ENCODE data around the gene FZR1.
A peak's percentile ranks its signal among the peaks of the same experiment; 100 is the strongest.

Gene FZR1

GRCh38 chr19:3465552-3465951 lies 40.6 kb upstream of the FZR1 start:
- no peak overlapping the region for H2AFZ ChIP-seq (ENCODE audit: low read length)
- H3K27ac ChIP-seq (replicated peaks; ENCODE audit: low read length), result no peak overlapping the region
- H4K8ac ChIP-seq (ENCODE audit: low read depth, low read length), result no peak overlapping the region
- DNase-seq (ENCODE audit: low spot score), result no peak
- WGBS, 2 donors (ENCODE audit: extremely low coverage in 2 of 2, insufficient read length in 2 of 2, insufficient replicate concordance in 1 of 2), result no CpG with 5 or more reads among the region's 7 CpGs
- no peak overlapping the region for H3K9ac ChIP-seq (ENCODE audit: low read depth, low read length, poor library complexity)
- H3K18ac ChIP-seq (ENCODE audit: low read length), result no peak overlapping the region
- peaks cover 21 to 46% (median 22%) of the 10 kb centered on the region in 3 experiments for H3K27me3 ChIP-seq (ENCODE audit: control insufficient read depth in 3 of 3, insufficient read depth in 3 of 3, low read depth in 1 of 3, low read length in 3 of 3)
- H3K23ac ChIP-seq (ENCODE audit: low read depth, low read length, poor library complexity), result no peak overlapping the region
- H3K4me2 ChIP-seq (ENCODE audit: insufficient read depth, low read length, poor library complexity, severe bottlenecking), result peak overlapping the region; percentile 25
- no peak overlapping the region for H2AK5ac ChIP-seq (ENCODE audit: low read depth, low read length)
- H4K91ac ChIP-seq (ENCODE audit: low read depth, low read length, poor library complexity), result no peak overlapping the region
- H2BK5ac ChIP-seq (ENCODE audit: low read length), result no peak overlapping the region
- H2BK120ac ChIP-seq (ENCODE audit: low read depth, low read length), result no peak overlapping the region
- no peaks in the 10 kb centered on the region for H3K79me1 ChIP-seq (ENCODE audit: low read depth, low read length)
- H3K9me3 ChIP-seq (replicated peaks in 1 of 2; ENCODE audit: control insufficient read depth in 2 of 2, insufficient read depth in 1 of 2, low read depth in 1 of 2, low read length in 2 of 2), result peaks cover 0 to 16% of the 10 kb centered on the region in 2 donors
- peaks cover 2 to 5% of the 10 kb centered on the region in 2 donors for H3K4me1 ChIP-seq (ENCODE audit: control insufficient read depth in 2 of 2, insufficient read depth in 1 of 2, low read depth in 1 of 2, low read length in 2 of 2)
- no peak overlapping the region for H3K14ac ChIP-seq (ENCODE audit: low read length)
- no peak overlapping the region for H2BK15ac ChIP-seq (ENCODE audit: low read length)
- H3K4me3 ChIP-seq (ENCODE audit: low read length in 2 of 2), result no peak overlapping the region
- H3K4ac ChIP-seq (ENCODE audit: low read length), result no peak overlapping the region
- H2BK12ac ChIP-seq (ENCODE audit: low read length), result no peak overlapping the region
- H3K36me3 ChIP-seq (replicated peaks in 1 of 2; ENCODE audit: control insufficient read depth in 2 of 2, insufficient read depth in 2 of 2, low read length in 2 of 2), result no peaks in the 10 kb centered on the region

- H3K36me3 ChIP-seq (replicated peaks in 1 of 2; ENCODE audit: control insufficient read depth in 2 of 2, insufficient read depth in 2 of 2, low read length in 2 of 2), result no peaks in the 10 kb centered on the region
- no peak overlapping the region for H4K8ac ChIP-seq (ENCODE audit: low read depth, low read length)
- H3K4me1 ChIP-seq (ENCODE audit: control insufficient read depth in 2 of 2, insufficient read depth in 1 of 2, low read depth in 1 of 2, low read length in 2 of 2), result peaks cover 2 to 5% of the 10 kb centered on the region in 2 donors
- H2BK120ac ChIP-seq (ENCODE audit: low read depth, low read length), result no peak overlapping the region
- H3K4me3 ChIP-seq (ENCODE audit: low read length in 2 of 2), result no peak overlapping the region
- H2BK5ac ChIP-seq (ENCODE audit: low read length), result no peak overlapping the region
- no peak overlapping the region for H2AFZ ChIP-seq (ENCODE audit: low read length)
- no peak for DNase-seq (ENCODE audit: low spot score)
- H2AK5ac ChIP-seq (ENCODE audit: low read depth, low read length), result no peak overlapping the region
- H3K23ac ChIP-seq (ENCODE audit: low read depth, low read length, poor library complexity), result no peak overlapping the region
- H3K14ac ChIP-seq (ENCODE audit: low read length), result no peak overlapping the region
- H3K9ac ChIP-seq (ENCODE audit: low read depth, low read length, poor library complexity), result no peak overlapping the region
- no peak overlapping the region for H3K27ac ChIP-seq (replicated peaks; ENCODE audit: low read length)
- H3K79me1 ChIP-seq (ENCODE audit: low read depth, low read length), result no peaks in the 10 kb centered on the region
- peaks cover 0 to 16% of the 10 kb centered on the region in 2 donors for H3K9me3 ChIP-seq (replicated peaks in 1 of 2; ENCODE audit: control insufficient read depth in 2 of 2, insufficient read depth in 1 of 2, low read depth in 1 of 2, low read length in 2 of 2)
- no peak overlapping the region for H2BK15ac ChIP-seq (ENCODE audit: low read length)
- peaks cover 21 to 46% (median 22%) of the 10 kb centered on the region in 3 experiments for H3K27me3 ChIP-seq (ENCODE audit: control insufficient read depth in 3 of 3, insufficient read depth in 3 of 3, low read depth in 1 of 3, low read length in 3 of 3)
- peak overlapping the region; percentile 58 for H2BK12ac ChIP-seq (ENCODE audit: low read length)
- no peak overlapping the region for H3K4ac ChIP-seq (ENCODE audit: low read length)
- no peak overlapping the region for H4K91ac ChIP-seq (ENCODE audit: low read depth, low read length, poor library complexity)
- H3K4me2 ChIP-seq (ENCODE audit: insufficient read depth, low read length, poor library complexity, severe bottlenecking), result no peak overlapping the region
- no peak overlapping the region for H3K18ac ChIP-seq (ENCODE audit: low read length)
- no CpG with 5 or more reads among the region's 9 CpGs for WGBS, 2 donors (ENCODE audit: extremely low coverage in 2 of 2, insufficient read length in 2 of 2, insufficient replicate concordance in 1 of 2)
These were observed 39.5 kb upstream of the FZR1 start for GRCh38 chr19:3466635-3467034.

- no peak overlapping the region for H3K4me3 ChIP-seq (ENCODE audit: low read length in 2 of 2)
- H3K36me3 ChIP-seq (replicated peaks in 1 of 2; ENCODE audit: control insufficient read depth in 2 of 2, insufficient read depth in 2 of 2, low read length in 2 of 2), result no peaks in the 10 kb centered on the region
- DNase-seq (ENCODE audit: low spot score), result no peak
- no peak overlapping the region for H3K18ac ChIP-seq (ENCODE audit: low read length)
- H3K9ac ChIP-seq (ENCODE audit: low read depth, low read length, poor library complexity), result no peak overlapping the region
- no peak overlapping the region for H4K8ac ChIP-seq (ENCODE audit: low read depth, low read length)
- H2BK120ac ChIP-seq (ENCODE audit: low read depth, low read length), result no peak overlapping the region
- no peak overlapping the region for H2BK5ac ChIP-seq (ENCODE audit: low read length)
- no peak overlapping the region for H3K14ac ChIP-seq (ENCODE audit: low read length)
- peaks cover 18 to 43% (median 18%) of the 10 kb centered on the region in 3 experiments for H3K27me3 ChIP-seq (ENCODE audit: control insufficient read depth in 3 of 3, insufficient read depth in 3 of 3, low read depth in 1 of 3, low read length in 3 of 3)
- WGBS, 2 donors (ENCODE audit: extremely low coverage in 2 of 2, insufficient read length in 2 of 2, insufficient replicate concordance in 1 of 2), result no CpG with 5 or more reads among the region's 10 CpGs
- H2AFZ ChIP-seq (ENCODE audit: low read length), result no peak overlapping the region
- H3K27ac ChIP-seq (replicated peaks; ENCODE audit: low read length), result no peak overlapping the region
- H2AK5ac ChIP-seq (ENCODE audit: low read depth, low read length), result no peak overlapping the region
- no peak overlapping the region for H4K91ac ChIP-seq (ENCODE audit: low read depth, low read length, poor library complexity)
- H3K4ac ChIP-seq (ENCODE audit: low read length), result no peak overlapping the region
- peaks cover 2 to 5% of the 10 kb centered on the region in 2 donors for H3K4me1 ChIP-seq (ENCODE audit: control insufficient read depth in 2 of 2, insufficient read depth in 1 of 2, low read depth in 1 of 2, low read length in 2 of 2)
- H2BK12ac ChIP-seq (ENCODE audit: low read length), result no peak overlapping the region
- H2BK15ac ChIP-seq (ENCODE audit: low read length), result no peak overlapping the region
- H3K79me1 ChIP-seq (ENCODE audit: low read depth, low read length), result no peaks in the 10 kb centered on the region
- no peak overlapping the region for H3K4me2 ChIP-seq (ENCODE audit: insufficient read depth, low read length, poor library complexity, severe bottlenecking)
- H3K23ac ChIP-seq (ENCODE audit: low read depth, low read length, poor library complexity), result no peak overlapping the region
- peaks cover 0 to 16% of the 10 kb centered on the region in 2 donors for H3K9me3 ChIP-seq (replicated peaks in 1 of 2; ENCODE audit: control insufficient read depth in 2 of 2, insufficient read depth in 1 of 2, low read depth in 1 of 2, low read length in 2 of 2)
These were observed 38.5 kb upstream of the FZR1 start for GRCh38 chr19:3467437-3468198.

- Histone ChIP-seq H2AFZ (ENCODE audit: low read length) (no peak overlapping the region), H3K14ac (ENCODE audit: low read length) (no peak overlapping the region), H3K4me1 (ENCODE audit: control insufficient read depth in 2 of 2, insufficient read depth in 1 of 2, low read depth in 1 of 2, low read length in 2 of 2) (peaks cover 2 to 5% of the 10 kb centered on the region in 2 donors), H3K23ac (ENCODE audit: low read depth, low read length, poor library complexity) (no peak overlapping the region), H3K9me3 (replicated peaks in 1 of 2; ENCODE audit: control insufficient read depth in 2 of 2, insufficient read depth in 1 of 2, low read depth in 1 of 2, low read length in 2 of 2) (peaks cover 0 to 16% of the 10 kb centered on the region in 2 donors), H3K27ac (replicated peaks; ENCODE audit: low read length) (no peak overlapping the region), H4K8ac (ENCODE audit: low read depth, low read length) (no peak overlapping the region), H3K36me3 (replicated peaks in 1 of 2; ENCODE audit: control insufficient read depth in 2 of 2, insufficient read depth in 2 of 2, low read length in 2 of 2) (no peaks in the 10 kb centered on the region), H2AK5ac (ENCODE audit: low read depth, low read length) (no peak overlapping the region), H3K79me1 (ENCODE audit: low read depth, low read length) (no peaks in the 10 kb centered on the region), H2BK5ac (ENCODE audit: low read length) (no peak overlapping the region), H3K4me3 (ENCODE audit: low read length in 2 of 2) (no peak overlapping the region), H3K18ac (ENCODE audit: low read length) (no peak overlapping the region), H2BK15ac (ENCODE audit: low read length) (no peak overlapping the region), H3K4me2 (ENCODE audit: insufficient read depth, low read length, poor library complexity, severe bottlenecking) (no peak overlapping the region), H4K91ac (ENCODE audit: low read depth, low read length, poor library complexity) (no peak overlapping the region), H3K9ac (ENCODE audit: low read depth, low read length, poor library complexity) (no peak overlapping the region), H2BK120ac (ENCODE audit: low read depth, low read length) (no peak overlapping the region), H3K27me3 (ENCODE audit: control insufficient read depth in 3 of 3, insufficient read depth in 3 of 3, low read depth in 1 of 3, low read length in 3 of 3) (peaks cover 13 to 37% (median 14%) of the 10 kb centered on the region in 3 experiments), H2BK12ac (ENCODE audit: low read length) (no peak overlapping the region), H3K4ac (ENCODE audit: low read length) (no peak overlapping the region)
- no peak for DNase-seq (ENCODE audit: low spot score)
- no CpG with 5 or more reads among the region's 3 CpGs for WGBS, 2 donors (ENCODE audit: extremely low coverage in 2 of 2, insufficient read length in 2 of 2, insufficient replicate concordance in 1 of 2)
These were observed 37.9 kb upstream of the FZR1 start for GRCh38 chr19:3468211-3468610.
